GM21367 (cell line): ENCODE results near the gene IGFBP5.

ENCODE experiments used
- ATAC-seq: cut with Tn5 transposase; IDR thresholded peaks from one replicate; pipeline ENCODE4 v1.9.1; 2021; ENCODE audit not compliant: unreplicated experiment

IGFBP5 gene

DNA sequence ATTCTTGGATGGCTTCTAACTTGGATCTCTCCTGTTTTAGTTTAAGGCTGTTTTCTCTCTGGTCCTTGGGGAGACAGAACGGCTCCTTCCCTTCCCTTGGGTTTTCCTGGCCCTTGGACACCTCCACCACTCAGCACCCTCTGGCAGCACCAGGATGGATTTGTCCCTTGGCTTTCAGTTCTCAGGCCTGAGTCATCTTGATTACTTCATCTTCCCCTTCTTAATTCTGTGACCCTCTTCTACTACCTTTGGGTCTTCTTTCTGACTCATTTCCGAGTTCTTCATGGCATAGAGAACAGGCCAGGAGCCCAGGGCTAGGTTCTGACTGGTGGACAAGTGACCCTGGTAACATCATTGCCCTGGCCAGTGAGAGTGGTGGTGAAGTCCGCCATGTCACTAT, 47.2 kb downstream of the IGFBP5 start:
- no peak for ATAC-seq

DNA sequence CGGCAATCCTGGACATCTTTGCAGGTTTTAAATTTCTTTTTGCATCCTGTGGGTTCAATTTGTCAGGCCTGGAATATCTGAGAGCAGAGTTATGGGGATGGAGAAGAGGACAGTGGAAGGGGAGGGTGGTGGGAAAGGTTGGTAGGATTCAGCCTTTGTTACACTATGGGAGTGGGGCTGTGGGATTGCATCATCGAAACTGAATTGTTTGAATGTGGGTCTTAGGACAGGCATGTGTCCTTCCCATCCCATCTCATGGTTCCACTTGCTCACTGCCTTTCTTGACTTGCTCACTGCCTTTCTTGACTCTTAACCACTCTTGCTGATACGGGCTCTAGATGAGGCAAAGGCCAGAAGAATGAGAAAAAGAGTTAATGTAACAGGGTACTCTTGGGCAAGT, 49.2 kb downstream of the IGFBP5 start:
- ATAC-seq: no peak

DNA sequence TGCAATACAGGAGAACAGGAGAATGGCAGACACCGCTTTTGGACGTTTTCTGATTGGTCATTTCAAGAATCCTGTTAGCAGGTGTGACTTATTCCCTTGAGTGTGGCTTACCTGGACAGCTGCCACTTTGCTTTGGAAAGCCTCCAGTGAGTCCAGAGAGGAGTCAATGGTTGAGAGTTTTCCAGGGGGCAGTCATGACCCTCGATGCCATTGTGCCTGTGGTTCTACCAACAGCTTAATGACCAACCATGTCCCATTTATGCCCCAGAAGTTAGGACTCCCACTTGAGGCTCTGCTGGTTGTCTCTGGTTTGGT, 49.8 kb downstream of the IGFBP5 start:
- no peak for ATAC-seq

DNA sequence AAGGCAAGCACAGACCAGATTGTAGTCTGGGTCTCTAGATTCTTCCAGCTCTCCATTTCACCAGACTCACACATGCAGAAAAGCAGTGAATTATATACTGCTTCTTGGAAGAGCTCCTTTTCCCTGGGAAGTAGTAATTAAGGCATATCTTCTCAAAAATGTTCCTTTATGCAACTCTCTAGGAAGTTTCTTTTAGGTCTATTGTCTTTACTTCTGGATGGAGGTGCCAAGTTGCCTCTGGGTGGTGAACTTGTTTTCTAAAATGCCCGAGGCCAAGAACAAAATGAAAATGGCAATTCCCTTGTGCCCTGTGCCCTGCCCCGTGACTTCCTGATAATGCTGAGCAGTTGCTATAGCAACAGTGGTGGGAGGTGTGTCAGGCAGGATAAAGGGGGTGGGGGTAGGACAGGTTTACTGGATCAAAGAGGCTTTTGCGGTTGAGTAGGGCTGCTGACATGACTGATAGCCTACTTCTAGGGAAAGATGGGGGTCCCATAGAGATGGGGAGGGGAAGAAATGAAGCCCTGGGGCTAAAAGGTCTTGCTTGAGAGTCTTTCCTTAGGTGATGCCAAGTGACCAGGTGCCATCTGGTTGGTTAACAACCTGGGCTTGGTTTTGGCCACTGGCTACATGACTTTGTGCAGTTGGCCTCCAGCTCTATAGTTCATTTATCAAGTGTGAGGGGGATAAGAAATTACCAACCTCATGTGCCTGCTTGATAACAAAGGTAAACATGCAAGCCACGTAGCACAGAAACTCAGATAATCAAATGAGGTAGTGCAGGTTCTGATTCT, 50.3 kb downstream of the IGFBP5 start:
- ATAC-seq: no peak

DNA sequence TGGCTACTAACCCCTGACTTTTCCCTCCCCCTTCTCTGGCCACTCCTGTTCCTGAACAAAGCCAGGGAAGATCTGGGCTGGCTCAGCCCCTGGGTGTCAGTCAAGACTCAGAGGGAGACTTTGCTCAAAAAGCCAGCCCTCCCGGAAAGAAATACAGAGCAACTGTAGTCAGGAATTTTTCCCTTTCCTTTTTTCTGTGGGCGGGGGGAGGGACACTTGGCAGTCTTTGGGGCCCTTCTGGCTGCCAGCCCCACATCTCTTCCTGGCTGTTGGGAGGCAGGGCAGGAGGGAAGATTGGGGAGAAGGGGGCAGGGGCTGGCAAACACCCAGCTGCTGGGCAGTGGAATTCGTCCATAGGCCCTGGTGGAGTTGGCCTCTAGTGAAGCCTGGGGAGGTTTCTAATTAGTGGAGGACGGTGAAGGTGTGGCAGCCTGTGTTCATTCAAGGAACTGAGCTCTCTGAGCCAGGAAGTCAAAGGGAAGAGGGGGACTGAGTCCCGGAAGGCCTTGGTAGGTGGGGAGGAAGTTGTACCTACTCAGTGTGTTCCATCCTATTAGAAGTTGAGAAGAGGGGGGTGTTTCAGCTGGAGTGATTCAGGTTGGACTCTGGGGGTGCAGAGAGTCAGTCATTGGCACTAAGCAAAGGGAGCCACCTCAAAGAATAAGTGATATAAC, 51.2 kb downstream of the IGFBP5 start:
- no peak for ATAC-seq

DNA sequence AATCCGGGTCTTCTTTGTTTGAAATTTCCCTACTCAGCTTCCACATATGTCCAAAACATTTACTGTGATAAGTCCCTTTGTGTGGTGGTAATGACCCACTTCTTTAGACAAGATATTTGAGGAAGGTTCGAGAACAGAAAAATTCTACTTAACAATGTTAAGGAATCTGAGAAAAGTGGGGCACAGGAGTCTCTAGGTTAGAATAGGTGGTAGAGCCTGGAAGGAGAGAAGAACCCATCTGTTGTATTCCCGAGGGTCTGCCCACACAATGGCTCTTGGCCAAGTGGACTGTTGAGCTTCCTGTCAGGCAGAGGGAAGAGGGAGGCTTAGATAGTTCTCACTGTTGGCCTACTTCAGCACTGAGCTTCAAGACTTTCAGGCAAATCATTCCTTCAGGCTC, 57.9 kb downstream of the IGFBP5 start:
- ATAC-seq: no peak

DNA sequence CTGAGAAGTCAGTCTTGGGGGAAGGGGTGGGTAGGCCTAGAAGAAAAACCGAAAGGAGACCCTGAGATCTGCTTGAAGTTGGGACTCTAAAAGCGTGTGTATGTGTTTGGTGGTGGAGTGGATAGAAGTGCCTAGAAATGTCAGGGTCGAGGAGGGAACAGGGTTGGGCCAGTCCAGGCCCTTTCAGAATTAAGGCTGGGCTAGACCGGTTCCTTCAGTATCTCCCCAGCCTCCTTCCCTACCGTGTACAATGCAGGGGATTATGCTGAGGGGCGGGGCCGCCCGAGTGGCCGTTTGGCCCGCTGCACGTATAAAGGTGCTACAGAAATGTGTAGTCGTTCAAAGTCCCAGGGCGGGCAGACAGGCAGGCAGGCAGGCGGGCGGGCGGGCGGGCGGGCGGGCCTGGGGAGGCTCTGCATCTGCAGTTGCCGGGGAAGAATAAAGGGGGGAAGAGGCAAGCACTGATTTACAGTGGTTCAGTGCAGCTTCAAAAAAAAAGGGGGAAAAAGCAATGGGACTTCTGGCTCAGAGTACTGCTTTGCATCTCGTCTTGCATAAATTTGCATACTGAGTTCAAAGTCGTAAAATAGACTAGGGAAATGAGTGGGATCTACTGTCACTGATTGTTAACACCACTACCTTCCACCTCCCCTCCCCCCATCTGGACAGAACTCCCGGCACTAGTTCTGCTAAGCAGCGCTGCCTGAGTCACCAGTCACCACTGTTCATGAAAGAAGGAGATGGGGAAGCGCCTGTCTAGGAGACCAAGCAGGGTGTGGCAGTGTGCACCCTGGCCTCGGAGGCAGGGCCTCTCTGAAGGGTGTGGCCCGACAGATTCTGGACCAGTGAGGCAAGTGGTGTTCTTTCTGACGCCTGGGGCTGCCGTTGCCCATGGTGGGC, 58.5 kb downstream of the IGFBP5 start:
- ATAC-seq: no peak

DNA sequence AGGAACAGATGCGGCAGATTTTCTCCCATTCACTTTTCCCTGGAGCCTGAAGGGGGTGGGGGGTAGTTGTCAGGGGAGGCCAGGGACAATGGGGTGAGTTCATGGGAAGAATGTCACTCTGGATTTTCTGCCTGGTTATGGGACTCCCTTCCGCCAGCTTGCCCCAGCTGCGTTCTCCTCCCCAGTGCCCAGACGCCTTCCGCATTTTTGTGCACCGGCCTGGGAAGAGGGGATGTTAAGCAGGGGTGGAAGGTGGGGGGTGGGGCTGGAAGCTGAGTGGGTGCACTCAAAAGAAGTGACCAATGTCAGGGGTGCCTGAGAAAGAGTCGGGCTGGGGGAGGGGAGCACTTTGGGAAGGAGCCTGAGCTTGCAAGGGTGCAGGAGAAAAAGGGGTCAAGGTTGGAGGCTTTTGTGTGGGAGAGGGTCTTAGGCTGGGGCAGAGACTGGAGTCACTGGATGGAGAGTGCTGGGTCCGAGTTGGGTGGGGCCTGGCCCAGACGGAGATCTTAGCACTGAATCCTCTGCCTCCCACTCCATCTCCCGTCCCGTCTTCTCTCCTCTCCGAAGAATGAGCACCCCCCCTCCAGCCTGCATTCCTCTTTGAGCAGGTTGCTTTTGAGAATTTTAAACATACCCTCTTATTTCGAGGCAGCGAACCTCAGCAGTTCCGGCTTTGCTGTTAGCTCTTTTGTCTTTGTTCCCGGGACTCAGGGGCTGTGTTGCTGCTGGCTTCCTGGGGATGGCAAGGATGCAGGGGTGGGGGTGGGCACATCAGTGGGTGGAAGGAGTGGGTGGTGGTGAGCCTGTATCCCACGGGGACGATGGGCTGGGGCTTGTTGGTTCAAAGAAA, 59.4 kb downstream of the IGFBP5 start:
- no peak for ATAC-seq

DNA sequence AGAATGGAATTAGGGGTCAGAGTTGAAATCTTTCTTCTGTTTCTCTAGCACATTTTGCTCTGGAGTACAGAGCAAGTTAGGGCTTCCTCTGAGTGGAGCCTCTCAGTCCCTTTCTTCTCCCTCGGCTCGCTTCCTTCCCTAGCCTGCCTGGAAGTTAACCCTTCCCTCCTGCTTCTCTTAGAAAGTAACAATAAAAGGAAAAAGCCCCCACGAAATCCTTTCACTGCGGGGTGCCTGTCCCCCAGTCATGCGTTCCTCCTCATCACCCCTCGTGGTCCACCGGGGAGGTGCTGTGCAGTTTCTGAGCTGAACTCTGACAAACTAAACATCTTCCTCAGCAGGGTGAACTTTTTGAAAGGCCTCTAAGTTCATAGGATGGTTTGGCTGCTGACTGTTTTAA, 60.2 kb downstream of the IGFBP5 start:
- ATAC-seq: no peak

DNA sequence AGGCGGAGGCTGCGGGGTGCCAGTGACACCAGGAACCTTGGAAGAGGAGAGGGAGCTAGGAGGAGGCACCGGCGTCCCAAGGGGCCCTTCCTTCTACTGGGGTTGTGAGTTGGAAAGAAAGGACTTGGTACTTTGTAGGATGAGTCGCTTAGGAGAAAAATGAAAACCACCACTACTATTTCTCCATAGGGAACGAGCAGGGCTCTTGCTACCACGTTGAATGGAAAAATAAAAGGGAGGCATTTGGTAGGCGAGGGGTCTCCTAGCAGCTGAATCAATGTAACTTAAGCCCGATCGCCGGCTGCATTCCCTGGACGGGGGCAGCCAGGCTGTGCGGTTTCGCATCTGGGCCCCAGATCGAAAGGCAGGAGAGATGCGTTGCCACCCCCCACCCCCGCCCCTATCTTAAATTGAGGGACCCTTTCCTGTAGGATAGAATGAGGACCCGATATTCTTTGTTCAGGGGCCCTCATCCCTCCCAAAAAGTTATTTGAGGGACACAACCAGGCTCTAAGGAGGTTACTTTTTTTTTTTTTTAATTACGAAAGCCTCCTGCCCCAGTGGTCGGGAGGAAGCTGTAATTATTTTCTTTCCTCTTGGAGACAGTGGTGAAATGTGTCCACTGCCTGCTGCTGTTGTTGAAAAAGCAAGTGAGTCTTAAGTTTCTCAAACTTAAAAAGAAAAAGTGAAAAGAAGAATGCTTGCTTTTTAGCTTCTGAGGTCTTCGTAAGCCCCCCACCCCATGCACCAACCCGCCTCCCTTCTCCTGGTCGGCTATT, 60.8 kb downstream of the IGFBP5 start:
- ATAC-seq: no peak

DNA sequence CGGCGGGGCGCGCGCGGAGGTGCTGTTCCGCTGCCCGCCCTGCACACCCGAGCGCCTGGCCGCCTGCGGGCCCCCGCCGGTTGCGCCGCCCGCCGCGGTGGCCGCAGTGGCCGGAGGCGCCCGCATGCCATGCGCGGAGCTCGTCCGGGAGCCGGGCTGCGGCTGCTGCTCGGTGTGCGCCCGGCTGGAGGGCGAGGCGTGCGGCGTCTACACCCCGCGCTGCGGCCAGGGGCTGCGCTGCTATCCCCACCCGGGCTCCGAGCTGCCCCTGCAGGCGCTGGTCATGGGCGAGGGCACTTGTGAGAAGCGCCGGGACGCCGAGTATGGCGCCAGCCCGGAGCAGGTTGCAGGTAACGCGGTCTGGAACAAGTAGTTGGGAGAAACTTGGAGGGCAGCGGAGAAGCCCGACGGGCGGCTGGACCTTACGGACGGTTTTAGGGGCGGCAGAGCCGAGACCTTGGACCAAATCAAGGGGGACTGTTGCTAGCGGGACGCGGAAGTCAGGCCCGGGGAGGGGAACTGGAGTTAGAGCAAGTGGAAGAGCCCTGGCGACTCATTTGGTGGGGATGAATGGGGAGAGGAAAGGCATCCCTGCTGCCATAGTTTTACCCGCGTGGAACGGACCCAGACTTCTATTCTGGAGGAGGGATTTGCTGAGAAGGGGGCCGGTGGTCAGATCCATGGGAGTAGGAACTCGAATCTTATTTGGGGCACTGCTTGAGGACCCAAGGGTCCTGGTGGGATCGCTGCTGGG, 61.6 kb downstream of the IGFBP5 start:
- no peak for ATAC-seq

DNA sequence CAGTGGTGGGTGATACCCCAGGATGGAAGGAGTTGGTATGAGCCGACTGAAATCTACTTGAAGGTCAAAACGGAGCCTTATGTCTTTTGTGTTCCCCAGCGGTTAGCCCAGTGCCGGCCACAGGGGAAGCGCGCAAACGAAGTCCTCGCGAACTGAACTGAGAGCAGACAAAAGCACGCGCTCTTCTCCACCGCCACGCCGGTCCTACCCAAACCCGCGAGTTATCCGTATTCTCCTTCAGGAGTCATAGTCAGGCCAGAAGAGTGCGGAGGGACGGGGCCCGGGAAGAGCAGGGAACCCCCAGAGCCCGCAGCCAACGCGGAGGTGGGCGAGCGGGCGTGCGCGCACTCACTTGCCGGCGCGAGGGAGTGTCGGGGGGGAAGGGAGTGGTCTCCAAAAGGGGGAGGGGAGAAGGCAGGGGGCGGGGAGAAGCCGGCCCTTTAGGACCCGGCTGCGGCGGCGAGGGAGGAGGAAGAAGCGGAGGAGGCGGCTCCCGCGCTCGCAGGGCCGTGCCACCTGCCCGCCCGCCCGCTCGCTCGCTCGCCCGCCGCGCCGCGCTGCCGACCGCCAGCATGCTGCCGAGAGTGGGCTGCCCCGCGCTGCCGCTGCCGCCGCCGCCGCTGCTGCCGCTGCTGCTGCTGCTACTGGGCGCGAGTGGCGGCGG, 62.3 kb downstream of the IGFBP5 start, which contains the start of gene IGFBP2:
Gene IGFBP2 (plus strand): TSS at position 469 of the 664 bp plus-strand sequence. CDS start 104 bp downstream, at position 573.
- no peak for ATAC-seq

DNA sequence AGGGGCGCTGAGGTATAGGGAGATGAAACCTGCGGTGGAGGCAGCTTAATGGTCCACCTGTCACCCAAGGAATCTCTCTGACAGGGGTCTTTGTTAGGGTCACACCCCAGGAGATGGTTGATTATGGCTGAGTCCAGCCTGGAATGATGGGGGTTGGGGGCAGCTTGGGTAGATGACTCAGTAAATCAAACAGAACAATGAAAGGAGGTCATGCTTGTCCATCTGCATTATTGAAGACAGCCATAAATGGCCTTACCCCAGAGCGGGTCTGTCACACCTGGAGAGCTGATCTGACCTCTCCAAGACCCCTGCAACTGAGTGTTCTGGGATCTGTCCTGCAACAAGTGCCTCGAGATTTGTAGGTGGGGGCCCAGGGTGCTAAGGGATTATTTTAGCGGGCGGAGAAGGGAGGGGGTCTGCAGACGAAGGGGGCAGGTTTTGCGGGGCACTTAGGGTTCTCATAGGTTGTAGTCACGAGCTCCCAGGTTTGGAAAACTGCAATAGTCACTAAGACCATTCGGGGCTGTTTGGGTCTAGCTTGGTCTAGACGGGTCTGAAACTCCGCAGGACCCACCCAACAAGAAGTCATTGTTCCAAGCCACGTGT, 62.9 kb downstream of the IGFBP5 start:
- no peak for ATAC-seq

DNA sequence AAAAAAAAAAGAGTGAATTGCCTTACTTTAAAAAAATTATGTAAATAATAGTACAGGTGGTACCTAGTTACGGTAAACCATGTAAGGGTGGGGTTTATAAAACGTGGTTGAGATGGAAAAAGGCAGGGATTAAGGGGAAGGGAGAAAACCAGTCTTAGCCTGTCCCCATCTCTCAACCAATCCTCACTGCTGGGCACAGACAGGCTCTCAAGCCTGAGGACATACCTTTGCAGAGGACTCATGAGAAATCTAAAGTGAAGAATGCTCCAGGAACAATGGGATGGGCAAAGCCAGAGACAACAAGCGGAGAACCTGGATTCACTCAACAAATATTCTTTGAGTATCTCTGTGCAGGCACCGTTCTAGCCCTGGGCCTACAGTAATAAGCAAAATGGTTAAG, 65.6 kb downstream of the IGFBP5 start:
- no peak for ATAC-seq

DNA sequence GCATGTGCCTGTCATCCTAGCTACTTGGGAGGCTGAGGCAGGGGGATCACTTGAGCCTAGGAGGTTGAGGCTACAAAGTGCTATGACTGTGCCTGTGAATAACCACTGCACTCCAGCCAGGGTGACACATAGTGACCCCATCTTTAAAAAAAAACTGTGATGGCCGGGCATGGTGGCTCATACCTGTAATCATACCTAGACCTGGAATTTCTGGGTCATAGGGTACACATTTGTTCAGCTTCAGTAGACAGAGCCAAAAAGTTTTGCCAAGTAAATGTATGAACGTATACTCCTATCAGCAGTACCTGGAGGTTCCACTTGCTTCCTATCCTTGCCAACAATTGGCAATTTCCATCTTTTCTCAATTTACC, 68.5 kb downstream of the IGFBP5 start:
- no peak for ATAC-seq

DNA sequence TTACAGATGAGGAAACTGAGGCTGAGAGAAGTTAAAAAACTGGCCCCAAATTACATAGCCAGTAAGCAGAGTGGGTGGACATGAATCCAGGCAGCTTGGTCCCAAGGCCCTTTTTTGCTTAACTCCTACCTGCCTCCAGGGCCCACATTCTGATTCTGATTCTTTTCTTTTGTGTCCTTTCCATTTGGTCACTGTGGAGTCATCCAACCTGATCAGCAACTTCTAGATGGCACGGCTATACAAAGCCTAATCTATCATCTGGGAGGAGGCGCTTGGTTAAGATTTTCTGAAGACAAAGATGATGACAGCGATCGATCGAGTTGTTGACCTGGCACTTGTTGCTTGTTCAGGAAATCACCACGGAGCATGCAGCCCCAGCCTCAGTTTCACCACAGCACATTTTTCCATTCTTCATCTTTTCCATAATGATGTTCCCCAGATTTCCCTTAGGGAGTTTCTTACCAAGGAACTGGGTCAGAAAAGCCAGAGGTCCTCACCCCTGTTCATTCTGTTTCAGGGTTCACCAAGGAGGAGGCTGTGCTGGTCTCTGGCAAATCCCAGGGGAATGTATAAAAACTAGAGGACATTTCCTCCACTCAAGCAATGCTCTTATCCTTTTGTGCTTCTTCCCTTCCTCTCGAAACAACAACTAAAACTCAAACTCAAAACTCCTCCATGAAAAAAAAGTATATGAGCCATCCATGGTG, 69.0 kb downstream of the IGFBP5 start:
- ATAC-seq: no peak

DNA sequence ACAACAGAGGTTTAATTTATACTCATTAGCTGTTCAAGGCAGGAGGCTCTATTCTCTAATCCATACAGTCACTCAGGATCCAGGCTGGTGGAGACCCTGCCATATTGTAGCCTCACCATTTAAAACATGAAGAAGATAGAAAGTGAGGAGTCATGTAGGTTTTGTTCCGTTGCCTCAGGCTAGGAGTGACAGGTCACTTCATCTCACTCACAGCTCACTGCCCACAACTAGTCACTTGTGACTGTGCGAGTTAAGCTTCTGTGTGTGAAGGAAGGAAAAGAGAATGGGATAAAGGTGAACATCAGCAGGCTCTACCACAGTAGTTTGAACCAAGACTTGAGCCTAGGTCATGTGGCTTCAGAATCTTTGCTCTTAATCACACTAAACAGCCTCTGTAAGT, 71.1 kb downstream of the IGFBP5 start:
- no peak for ATAC-seq

DNA sequence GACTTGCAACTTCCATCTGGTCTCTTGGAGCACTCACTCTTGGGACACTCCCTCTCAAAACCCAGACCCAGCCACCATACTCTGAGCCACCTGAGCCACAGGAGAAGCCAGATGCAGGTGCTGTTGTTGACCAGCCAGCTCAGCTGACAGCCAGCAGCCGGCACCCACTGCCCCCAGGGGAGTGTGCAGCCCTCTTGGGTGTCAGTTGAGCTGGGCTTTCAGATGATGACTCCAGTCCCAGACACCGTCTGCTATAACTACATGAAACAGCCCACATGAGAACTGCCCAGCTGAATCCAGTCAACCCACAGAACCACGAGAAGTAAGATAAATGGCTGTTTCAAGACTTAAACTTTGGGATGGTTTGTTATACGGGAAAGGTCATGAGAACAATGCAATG, 72.8 kb downstream of the IGFBP5 start:
- ATAC-seq: no peak
